ENCODE data around the gene IQGAP1. TPM values are rescaled to one million over a fixed set of nuclear protein-coding genes. Genes with fewer than 3 reads are reported as not detected.
A peak's percentile ranks its signal among the peaks of the same experiment; 100 is the strongest.

IQGAP1 gene
- total and polyA plus RNA-seq, 9 of the 15 experiments (the other 6 are each of a cell fraction or from before 2014, with no cell fraction given) = 37.6 to 143 (median 77.7) TPM

DNA sequence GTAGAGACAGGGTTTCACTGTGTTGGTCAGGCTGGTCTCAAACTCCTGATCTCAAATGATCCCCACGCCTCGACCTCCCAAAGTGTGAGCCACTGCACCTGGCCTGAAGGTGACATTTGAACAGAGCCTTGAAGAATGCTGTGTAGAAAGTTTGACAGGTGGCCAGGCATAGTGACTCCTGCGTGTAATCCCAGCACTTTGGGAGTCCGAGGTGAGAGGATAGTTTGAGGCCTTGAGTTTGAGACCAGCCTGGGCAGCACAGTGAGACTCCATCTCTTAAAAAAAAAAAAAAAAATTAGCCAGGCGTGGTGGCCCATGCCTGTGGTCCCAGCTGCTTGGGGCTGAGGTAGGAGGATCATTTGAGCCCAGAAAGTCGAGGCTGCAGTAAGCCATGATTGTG, 1.5 kb downstream of the IQGAP1 start:
- Histone ChIP-seq H3K27ac (ENCODE audit: extremely low read depth, low read depth, low read length) (no peak overlapping the region), H3K4me2 (ENCODE audit: insufficient read depth, low read length) (peak overlapping the region; percentile 90; the same call in 1 of the 2 replicates), H4K20me1 (replicated peaks; ENCODE audit: control insufficient read depth, insufficient read depth, low read length) (no peaks in the 10 kb centered on the region), H3K36me3 (ENCODE audit: control insufficient read depth, insufficient read depth, low read length) (peaks cover 20% of the 10 kb centered on the region; the same call in 1 of the 3 replicates), H2AFZ (ENCODE audit: low read depth, low read length) (no peak overlapping the region), H3K9ac (ENCODE audit: insufficient read depth in 1 of 2, low read depth in 2 of 2, low read length in 2 of 2) (peak overlapping the region in 1 of 2 experiments; percentile 23; a peak in 2 of 4 replicates), H3K9me3 (replicated peaks; ENCODE audit: control insufficient read depth, insufficient read depth, low read depth, low read length) (no peaks in the 10 kb centered on the region), H3K27me3 (ENCODE audit: control insufficient read depth in 2 of 2, insufficient read depth in 2 of 2, low read length in 2 of 2) (no peaks in the 10 kb centered on the region), H3K4me3 (peak overlapping the region; percentile 90; the same call in 1 of the 2 replicates), H3K9me1 (ENCODE audit: control insufficient read depth, insufficient read depth, low read length) (no peaks in the 10 kb centered on the region), H3K79me2 (ENCODE audit: control insufficient read depth, insufficient read depth, low read length) (peaks cover 45% of the 10 kb centered on the region), H3K4me1 (replicated peaks in 1 of 2; ENCODE audit: control insufficient read depth in 2 of 2, insufficient read depth in 2 of 2, low read length in 2 of 2) (peaks cover 5 to 17% of the 10 kb centered on the region in 2 experiments; a peak in 3 of 5 replicates)
- DNase-seq (ENCODE audit: extremely low read depth in 1 of 4, low spot score in 3 of 4) = no peak
- peak; percentile 44 for FAIRE-seq
- no peak for ATAC-seq
- intact Hi-C loops (cut with micrococcal nuclease) = no loop called here
- in situ Hi-C loops (cut with MboI) = no loop called here
- 58% methylated on average over 5 of the region's 6 CpGs for WGBS (ENCODE audit: insufficient coverage, low coverage, missing lambda C conversion rate)
- CTCF ChIA-PET (ENCODE audit: low intra/inter-chr PET ratio) = no interaction called here
- TF ChIP-seq, protein P1, sequence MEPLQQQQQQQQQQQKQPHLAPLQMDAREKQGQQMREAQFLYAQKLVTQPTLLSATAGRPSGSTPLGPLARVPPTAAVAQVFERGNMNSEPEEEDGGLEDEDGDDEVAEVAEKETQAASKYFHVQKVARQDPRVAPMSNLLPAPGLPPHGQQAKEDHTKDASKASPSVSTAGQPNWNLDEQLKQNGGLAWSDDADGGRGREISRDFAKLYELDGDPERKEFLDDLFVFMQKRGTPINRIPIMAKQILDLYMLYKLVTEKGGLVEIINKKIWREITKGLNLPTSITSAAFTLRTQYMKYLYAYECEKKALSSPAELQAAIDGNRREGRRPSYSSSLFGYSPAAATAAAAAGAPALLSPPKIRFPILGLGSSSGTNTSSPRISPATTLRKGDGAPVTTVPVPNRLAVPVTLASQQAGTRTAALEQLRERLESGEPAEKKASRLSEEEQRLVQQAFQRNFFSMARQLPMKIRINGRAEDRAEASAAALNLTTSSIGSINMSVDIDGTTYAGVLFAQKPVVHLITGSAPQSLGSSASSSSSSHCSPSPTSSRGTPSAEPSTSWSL (CRISPR knock-in tag; IDR thresholded peaks at IDR 0.05; ENCODE audit: borderline replicate concordance) = no peak
- TF ChIP-seq MAFG (tag; conservative IDR thresholded peaks at IDR 0.05) = no peak
- TF ChIP-seq MYC (IDR thresholded peaks at IDR 0.05; ENCODE audit: low read depth, low read length) = no peak
- no peak for TF ChIP-seq MYC (CRISPR knock-in tag; IDR thresholded peaks at IDR 0.05; ENCODE audit: borderline replicate concordance, low read depth)
- 0 out of 2 replicates have a peak, but pooled peaks have one; percentile 28 for TF ChIP-seq RBFOX2 (IDR thresholded peaks at IDR 0.05; ENCODE audit: low read depth, low read length)
- TF ChIP-seq HNRNPUL1 (IDR thresholded peaks at IDR 0.05; ENCODE audit: low read length) = no peak
- TF ChIP-seq ZNF384 (IDR thresholded peaks at IDR 0.05; ENCODE audit: low read depth, low read length) = 0 out of 2 replicates have a peak, but pooled peaks have one; percentile 9
- TF ChIP-seq, protein P2, sequence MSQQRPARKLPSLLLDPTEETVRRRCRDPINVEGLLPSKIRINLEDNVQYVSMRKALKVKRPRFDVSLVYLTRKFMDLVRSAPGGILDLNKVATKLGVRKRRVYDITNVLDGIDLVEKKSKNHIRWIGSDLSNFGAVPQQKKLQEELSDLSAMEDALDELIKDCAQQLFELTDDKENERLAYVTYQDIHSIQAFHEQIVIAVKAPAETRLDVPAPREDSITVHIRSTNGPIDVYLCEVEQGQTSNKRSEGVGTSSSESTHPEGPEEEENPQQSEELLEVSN (IDR thresholded peaks at IDR 0.05; ENCODE audit: borderline replicate concordance in 1 of 2, extremely low read depth in 1 of 2, insufficient read depth in 1 of 2, insufficient read length in 1 of 2, low read depth in 1 of 2, low read length in 1 of 2, poor library complexity in 1 of 2, severe bottlenecking in 1 of 2) = no peak
- TF ChIP-seq CBX5 (IDR thresholded peaks at IDR 0.05; ENCODE audit: borderline replicate concordance, low read depth) = no peak
- no peak for TF ChIP-seq GTF2A2 (tag; IDR thresholded peaks at IDR 0.05)
- TF ChIP-seq ZZZ3 (IDR thresholded peaks at IDR 0.05) = no peak
- TF ChIP-seq, protein P3, sequence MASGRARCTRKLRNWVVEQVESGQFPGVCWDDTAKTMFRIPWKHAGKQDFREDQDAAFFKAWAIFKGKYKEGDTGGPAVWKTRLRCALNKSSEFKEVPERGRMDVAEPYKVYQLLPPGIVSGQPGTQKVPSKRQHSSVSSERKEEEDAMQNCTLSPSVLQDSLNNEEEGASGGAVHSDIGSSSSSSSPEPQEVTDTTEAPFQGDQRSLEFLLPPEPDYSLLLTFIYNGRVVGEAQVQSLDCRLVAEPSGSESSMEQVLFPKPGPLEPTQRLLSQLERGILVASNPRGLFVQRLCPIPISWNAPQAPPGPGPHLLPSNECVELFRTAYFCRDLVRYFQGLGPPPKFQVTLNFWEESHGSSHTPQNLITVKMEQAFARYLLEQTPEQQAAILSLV (tag; IDR thresholded peaks at IDR 0.05) = no peak
- TF ChIP-seq, protein P4, sequence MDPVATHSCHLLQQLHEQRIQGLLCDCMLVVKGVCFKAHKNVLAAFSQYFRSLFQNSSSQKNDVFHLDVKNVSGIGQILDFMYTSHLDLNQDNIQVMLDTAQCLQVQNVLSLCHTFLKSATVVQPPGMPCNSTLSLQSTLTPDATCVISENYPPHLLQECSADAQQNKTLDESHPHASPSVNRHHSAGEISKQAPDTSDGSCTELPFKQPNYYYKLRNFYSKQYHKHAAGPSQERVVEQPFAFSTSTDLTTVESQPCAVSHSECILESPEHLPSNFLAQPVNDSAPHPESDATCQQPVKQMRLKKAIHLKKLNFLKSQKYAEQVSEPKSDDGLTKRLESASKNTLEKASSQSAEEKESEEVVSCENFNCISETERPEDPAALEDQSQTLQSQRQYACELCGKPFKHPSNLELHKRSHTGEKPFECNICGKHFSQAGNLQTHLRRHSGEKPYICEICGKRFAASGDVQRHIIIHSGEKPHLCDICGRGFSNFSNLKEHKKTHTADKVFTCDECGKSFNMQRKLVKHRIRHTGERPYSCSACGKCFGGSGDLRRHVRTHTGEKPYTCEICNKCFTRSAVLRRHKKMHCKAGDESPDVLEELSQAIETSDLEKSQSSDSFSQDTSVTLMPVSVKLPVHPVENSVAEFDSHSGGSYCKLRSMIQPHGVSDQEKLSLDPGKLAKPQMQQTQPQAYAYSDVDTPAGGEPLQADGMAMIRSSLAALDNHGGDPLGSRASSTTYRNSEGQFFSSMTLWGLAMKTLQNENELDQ (CRISPR knock-in tag; IDR thresholded peaks at IDR 0.05; ENCODE audit: borderline replicate concordance) = no peak
- no peak for TF ChIP-seq POLR2H (tag; IDR thresholded peaks at IDR 0.05; ENCODE audit: low read depth)
- POLR2A ChIA-PET = interaction anchor here (1.0 to 1.8 kb wide), 3 partner anchors 9 to 12 kb away, joined by 3 to 7 read pairs (median 5); no protein-coding TSS in a partner anchor
- no TSS peak for BruUV-seq (replicated peaks)
